Hepatic stellate cell (primary cell): ENCODE results near the gene CUL9.

ENCODE experiments used
- DNase-seq: peaks from one replicate; pipeline ENCODE4 v3.0.0; 2011; ENCODE audit warnings: low spot score

The CUL9 gene

GRCh38 chr6:43229803-43230620 is 48.0 kb downstream of the CUL9 start:
- no peak for DNase-seq

GRCh38 chr6:43231053-43231452 is 49.1 kb downstream of the CUL9 start:
- no peak for DNase-seq

GRCh38 chr6:43231735-43232450 is 49.9 kb downstream of the CUL9 start:
- no peak for DNase-seq

GRCh38 chr6:43235841-43236240 is 53.8 kb downstream of the CUL9 start:
- DNase-seq = no peak

- no peak for DNase-seq
Observed at GRCh38 chr6:43239054-43239453, 57.1 kb downstream of the CUL9 start.

- DNase-seq = no peak
Observed at GRCh38 chr6:43240950-43241349, 59.0 kb downstream of the CUL9 start.

GRCh38 chr6:43241446-43241845 is 59.5 kb downstream of the CUL9 start:
- DNase-seq = no peak

GRCh38 chr6:43242908-43243663 is 61.1 kb downstream of the CUL9 start, which contains the start of gene TTBK1:
TTBK1 (plus strand) TSS chr6:43243481; CDS start chr6:43246661, 3,180 bp downstream.
- DNase-seq = no peak

- no peak for DNase-seq
Observed at GRCh38 chr6:43243664-43244321, 61.8 kb downstream of the CUL9 start.

GRCh38 chr6:43246301-43247113 is 64.5 kb downstream of the CUL9 start:
- no peak for DNase-seq

- peak; percentile 84 for DNase-seq
Observed at GRCh38 chr6:43247114-43247999, 65.4 kb downstream of the CUL9 start.

- DNase-seq = no peak
Observed at GRCh38 chr6:43248101-43248500, 66.1 kb downstream of the CUL9 start.

- no peak for DNase-seq
Observed at GRCh38 chr6:43248791-43249190, 66.8 kb downstream of the CUL9 start.

- no peak for DNase-seq
Observed at GRCh38 chr6:43250992-43251373, 69.0 kb downstream of the CUL9 start.

- no peak for DNase-seq
Observed at GRCh38 chr6:43253401-43253800, 71.4 kb downstream of the CUL9 start.

GRCh38 chr6:43254138-43254817 is 72.3 kb downstream of the CUL9 start:
- no peak for DNase-seq

GRCh38 chr6:43254846-43255245 is 72.8 kb downstream of the CUL9 start:
- DNase-seq = no peak

GRCh38 chr6:43255408-43256054 is 73.5 kb downstream of the CUL9 start:
- no peak for DNase-seq
